IMR-90 (cell line): ENCODE measurements around the gene RFX3. TPM values are rescaled to one million over a fixed set of nuclear protein-coding genes. Genes with fewer than 3 reads are reported as not detected.

Experiments used
- ATAC-seq: fragments of 200-7000 bp; cut with Tn5 transposase; 2 replicates; pipeline ENCODE4 v1.9.1; 2020; ENCODE audit warnings: low read depth, mild to moderate bottlenecking, moderate library complexity
- BruUV-seq: library from RNA; stranded (reverse); fragments of 400-500 nt; replicated peaks from 2 replicates; lab custom pipeline; 2021; lab: Mats Ljungman, UMichigan
- CTCF ChIA-PET: fragments of 300-600 bp; formaldehyde crosslinking; extraction: SDS; loops from one replicate; lab custom pipeline; 2021; ENCODE audit warnings: antibody characterized with exemption; lab: Yijun Ruan, JAX
- POLR2A ChIA-PET: fragments of 300-600 bp; sonication (Branson Sonifier 250); formaldehyde crosslinking; loops from one replicate; lab custom pipeline; 2022; ENCODE audit warnings: antibody characterized with exemption; ENCODE audit not compliant: unreplicated experiment; lab: Charles Lee
- DNase-seq: peaks from one replicate; pipeline ENCODE4 v3.0.0; 2013
- H2AFZ ChIP-seq: replicated peaks from 2 replicates; pipeline ENCODE3; 2013; ENCODE audit warnings: low read length, mild to moderate bottlenecking; ENCODE audit not compliant: poor library complexity
- H2AK5ac ChIP-seq: 2 replicates; pipeline ENCODE4 v1.6.1; 2013; ENCODE audit warnings: low read depth, low read length, inconsistent platforms
- H2AK9ac ChIP-seq: replicated peaks from 2 replicates; pipeline ENCODE3; 2013; ENCODE audit warnings: mild to moderate bottlenecking, low read depth, low read length, moderate library complexity; ENCODE audit not compliant: poor library complexity
- H2BK120ac ChIP-seq: 2 replicates; pipeline ENCODE4 v1.6.1; 2013; ENCODE audit warnings: low read depth, low read length, inconsistent platforms
- H2BK15ac ChIP-seq: 3 replicates; pipeline ENCODE4 v1.6.1; 2013; ENCODE audit warnings: low read depth, low read length, inconsistent platforms
- H2BK20ac ChIP-seq: 2 replicates; pipeline ENCODE4 v1.6.1; 2013; ENCODE audit warnings: low read depth, mild to moderate bottlenecking, inconsistent platforms, low read length, moderate library complexity
- H2BK5ac ChIP-seq: 2 replicates; pipeline ENCODE4 v1.6.1; 2013; ENCODE audit warnings: mild to moderate bottlenecking, low read depth, low read length, inconsistent platforms; ENCODE audit not compliant: poor library complexity, severe bottlenecking
- H3K14ac ChIP-seq: replicated peaks from 2 replicates; pipeline ENCODE4 v1.6.1; 2013; ENCODE audit warnings: low read depth, low read length, inconsistent platforms
- H3K18ac ChIP-seq: 2 replicates; pipeline ENCODE4 v1.6.1; 2013; ENCODE audit warnings: low read depth, low read length, control low read depth
- H3K23ac ChIP-seq: 2 replicates; pipeline ENCODE4 v1.6.1; 2013; ENCODE audit warnings: low read depth, low read length, inconsistent platforms
- H3K27ac ChIP-seq: 2 replicates; pipeline ENCODE4 v1.5.1; 2013; ENCODE audit warnings: mild to moderate bottlenecking, control low read depth, low read length; ENCODE audit not compliant: insufficient read depth
- H3K27me3 ChIP-seq: 2 replicates; pipeline ENCODE4 v1.6.1; 2013; ENCODE audit warnings: low read length; ENCODE audit not compliant: control insufficient read depth, insufficient read depth
- H3K36me3 ChIP-seq: 2 replicates; pipeline ENCODE4 v1.6.1; 2013; ENCODE audit warnings: low read length, mixed read lengths; ENCODE audit not compliant: control insufficient read depth, insufficient read depth
- H3K4ac ChIP-seq: 2 replicates; pipeline ENCODE4 v1.6.1; 2013; ENCODE audit warnings: low read depth, low read length, inconsistent platforms
- H3K4me1 ChIP-seq: 2 replicates; pipeline ENCODE4 v1.6.1; 2013; ENCODE audit warnings: low read length, mixed read lengths; ENCODE audit not compliant: control insufficient read depth, insufficient read depth
- H3K4me2 ChIP-seq: 2 replicates; pipeline ENCODE4 v1.6.1; 2013; ENCODE audit warnings: low read depth, mild to moderate bottlenecking, control low read depth, low read length, moderate library complexity
- H3K4me3 ChIP-seq: 2 replicates; pipeline ENCODE4 v1.5.1; 2013; ENCODE audit warnings: low read depth, mild to moderate bottlenecking, control low read depth, low read length, moderate library complexity; ENCODE audit not compliant: insufficient read depth
- H3K56ac ChIP-seq: 2 replicates; pipeline ENCODE4 v1.6.1; 2013; ENCODE audit warnings: low read length, inconsistent platforms; ENCODE audit not compliant: insufficient read depth; ENCODE audit errors: extremely low read depth
- H3K79me1 ChIP-seq, 2 experiments: 2 replicates each; pipeline ENCODE4 v1.6.1; 2013; ENCODE audit warnings: low read length in 2 of 2, inconsistent platforms in 1 of 2, low read depth in 1 of 2
- H3K9ac ChIP-seq: 2 replicates; pipeline ENCODE4 v1.6.1; 2013; ENCODE audit warnings: low read depth, low read length, control low read depth
- H3K9me1 ChIP-seq: 2 replicates; pipeline ENCODE4 v1.6.1; 2013; ENCODE audit warnings: low read length, inconsistent platforms; ENCODE audit not compliant: insufficient read depth
- H3K9me3 ChIP-seq: 2 replicates; pipeline ENCODE4 v1.6.1; 2013; ENCODE audit warnings: low read length; ENCODE audit not compliant: control insufficient read depth, insufficient read depth
- H4K20me1 ChIP-seq: 2 replicates; pipeline ENCODE4 v1.6.1; 2013; ENCODE audit warnings: low read length, inconsistent platforms; ENCODE audit not compliant: insufficient read depth
- H4K5ac ChIP-seq: 2 replicates; pipeline ENCODE4 v1.6.1; 2013; ENCODE audit warnings: mild to moderate bottlenecking, low read depth, low read length, control low read depth
- H4K8ac ChIP-seq, 2 experiments: 2 replicates each; pipeline ENCODE4 v1.6.1; 2013; ENCODE audit warnings: low read depth in 2 of 2, low read length in 2 of 2, control low read depth in 1 of 2, inconsistent platforms in 1 of 2
- H4K91ac ChIP-seq: 2 replicates; pipeline ENCODE4 v1.6.1; 2013; ENCODE audit warnings: low read depth, low read length, inconsistent platforms; ENCODE audit not compliant: insufficient read depth
- BHLHE40 ChIP-seq: fragments of 150-350 bp; IDR thresholded peaks from 2 replicates; pipeline ENCODE4 v1.6.1; 2016; ENCODE audit warnings: mild to moderate bottlenecking, low read depth, low read length
- CEBPB ChIP-seq: IDR thresholded peaks from 2 replicates; pipeline ENCODE4 v1.6.1; 2012; ENCODE audit warnings: low read depth, low read length, improper control_type of control experiment
- CHD1 ChIP-seq: IDR thresholded peaks from 2 replicates; pipeline ENCODE4 v1.6.1; 2012; ENCODE audit warnings: low read depth, low read length, improper control_type of control experiment
- CTCF ChIP-seq: conservative IDR thresholded peaks from 2 replicates; pipeline ENCODE4 v1.5.1; 2012; ENCODE audit warnings: mild to moderate bottlenecking, low read depth, low read length, improper control_type of control experiment
- FOS ChIP-seq: fragments of 150-350 bp; IDR thresholded peaks from 2 replicates; pipeline ENCODE4 v1.6.1; 2016; ENCODE audit warnings: low read depth, low read length
- MXI1 ChIP-seq: IDR thresholded peaks from 2 replicates; pipeline ENCODE4 v1.6.1; 2012; ENCODE audit warnings: low read depth, mild to moderate bottlenecking, low read length, moderate library complexity, borderline replicate concordance
- RAD21 ChIP-seq: IDR thresholded peaks from 2 replicates; pipeline ENCODE4 v1.6.1; 2012; ENCODE audit warnings: low read length, improper control_type of control experiment
- RCOR1 ChIP-seq: IDR thresholded peaks from 2 replicates; pipeline ENCODE4 v1.6.1; 2012; ENCODE audit warnings: mild to moderate bottlenecking, low read length, improper control_type of control experiment; ENCODE audit not compliant: insufficient replicate concordance
- RFX5 ChIP-seq: IDR thresholded peaks from 2 replicates; pipeline ENCODE4 v1.8.0; 2012; ENCODE audit warnings: low read depth, mild to moderate bottlenecking, low read length, moderate library complexity
- SMC3 ChIP-seq: fragments of 150-350 bp; IDR thresholded peaks from 2 replicates; pipeline ENCODE4 v1.6.1; 2016; ENCODE audit warnings: low read depth, mild to moderate bottlenecking, antibody characterized with exemption, low read length, moderate library complexity
- USF2 ChIP-seq: fragments of 150-350 bp; IDR thresholded peaks from 2 replicates; pipeline ENCODE4 v1.6.1; 2017; ENCODE audit warnings: mild to moderate bottlenecking, antibody characterized with exemption, low read length, low read depth
- WGBS, 2 experiments: methylation state at CpG; one replicate each; pipeline versions ENCODE4 v1.1.5 to v1.1.7; 2013; ENCODE audit warnings: missing lambda C conversion rate in 2 of 2; ENCODE audit not compliant: insufficient read length in 1 of 2; ENCODE audit errors: extremely low coverage in 2 of 2; 5-methylcytosine and 5-hydroxymethylcytosine counted together
- dilution Hi-C: fragments of 300-500 bp; cut with HindIII; formaldehyde crosslinking; loops from one replicate; pipeline ENCODE4 v1.14.3; 2018; ENCODE audit warnings: low sequenced_read_pairs; ENCODE audit not compliant: unreplicated experiment
- in situ Hi-C: fragments of 300-500 bp; cut with MboI; formaldehyde crosslinking; loops from 3 replicates; pipeline ENCODE4 v1.14.3; 2019; ENCODE audit warnings: low sequenced_read_pairs, inconsistent platforms, mixed read lengths
- intact Hi-C: fragments of 100-400 bp; cut with micrococcal nuclease; formaldehyde crosslinking; loops from 2 replicates; pipeline ENCODE4 v1.10.0; 2022
- polyA plus RNA-seq, 3 experiments: library from polyadenylated mRNA; depleted of rRNA; stranded (reverse); fragments of >200 nt; gene quantifications; 2 replicates each; pipeline ENCODE4 v1.2.3, GENCODE V29; 2012; ENCODE audit warnings: low replicate concordance in 1 of 3
- total RNA-seq: library from RNA; depleted of rRNA; stranded (reverse); fragments of >200 nt; gene quantifications from 2 replicates; pipeline ENCODE4 v1.2.3, GENCODE V29; 2012

Gene RFX3
- total and polyA plus RNA-seq, 2 of the 4 experiments (the other 2 are of a cell fraction) = 1.7 to 2.7 TPM

- Histone ChIP-seq H3K4me2 (no peak overlapping the region), H2AK9ac (no peak overlapping the region), H2AK5ac (no peak overlapping the region), H3K9ac (no peak overlapping the region), H3K9me3 (no peaks in the 10 kb centered on the region), H3K4me1 (no peaks in the 10 kb centered on the region), H3K18ac (no peak overlapping the region), H3K79me1 (no peaks in the 10 kb centered on the region), H3K4me3 (no peak overlapping the region), H2BK20ac (no peak overlapping the region), H4K91ac (no peak overlapping the region), H2BK120ac (no peak overlapping the region), H3K23ac (no peak overlapping the region), H2BK5ac (no peak overlapping the region), H4K8ac (no peak overlapping the region), H3K27me3 (peaks cover 27% of the 10 kb centered on the region), H3K36me3 (no peaks in the 10 kb centered on the region), H4K5ac (no peak overlapping the region), H3K9me1 (no peaks in the 10 kb centered on the region), H2AFZ (no peak overlapping the region), H2BK15ac (no peak overlapping the region), H3K4ac (no peak overlapping the region), H3K27ac (no peak overlapping the region), H3K14ac (no peak overlapping the region), H3K56ac (no peak overlapping the region), H4K20me1 (no peaks in the 10 kb centered on the region)
- ChIA-PET CTCF (no interaction called here), POLR2A (no interaction called here)
- intact Hi-C loops = loop anchor here (5.0 kb wide), 1 partner anchor 316 kb away; no protein-coding TSS in a partner anchor
- TF ChIP-seq SMC3 = no peak
- TF ChIP-seq BHLHE40 = no peak
- TF ChIP-seq RCOR1 = no peak
- no peak for TF ChIP-seq MXI1
- TF ChIP-seq USF2 = no peak
- no peak for TF ChIP-seq CTCF
- no peak for TF ChIP-seq FOS
- no peak for TF ChIP-seq RAD21
- TF ChIP-seq RFX5 = no peak
- TF ChIP-seq CEBPB = no peak
- TF ChIP-seq CHD1 = no peak
- DNase-seq = no peak
- in situ Hi-C loops = no loop called here
- no TSS peak for BruUV-seq
- dilution Hi-C loops = no loop called here
- no peak for ATAC-seq
- no CpG with 5 or more reads among the region's 1 CpG for WGBS, 2 experiments
These were observed 347.9 kb downstream of the RFX3 start for GRCh38 chr9:3177936-3178335.
